GM12865 (cell line): Measurements from ENCODE around the gene RYR3.

Source experiments
- DNase-seq: peaks from one replicate; pipeline ENCODE4 v3.0.0; 2010; ENCODE audit warnings: low read depth
- H3K4me3 ChIP-seq: 2 replicates; pipeline ENCODE4 v1.5.1; 2011; ENCODE audit warnings: mild to moderate bottlenecking, low read depth, low read length, control low read depth
- CTCF ChIP-seq: IDR thresholded peaks from 2 replicates; pipeline ENCODE4 v1.5.1; 2011; ENCODE audit warnings: low read length, control low read depth, low read depth, inconsistent platforms; ENCODE audit not compliant: insufficient read depth; ENCODE audit errors: missing control alignments

RYR3 gene

GRCh38 chr15:33864360-33865075 is 553.8 kb downstream of the RYR3 start:
- TF ChIP-seq CTCF: no peak
- H3K4me3 ChIP-seq: no peak overlapping the region
- no peak for DNase-seq

GRCh38 chr15:33865416-33865815 is 554.6 kb downstream of the RYR3 start:
- TF ChIP-seq CTCF: no peak
- DNase-seq: no peak
- H3K4me3 ChIP-seq: no peak overlapping the region

GRCh38 chr15:33866101-33866737 is 555.5 kb downstream of the RYR3 start:
- H3K4me3 ChIP-seq: no peak overlapping the region
- DNase-seq: no peak
- TF ChIP-seq CTCF: no peak

- no peak overlapping the region for H3K4me3 ChIP-seq
- no peak for DNase-seq
- TF ChIP-seq CTCF: no peak
Measured at GRCh38 chr15:33871980-33872379, 561.2 kb downstream of the RYR3 start.

GRCh38 chr15:33872416-33873106 is 561.8 kb downstream of the RYR3 start:
- H3K4me3 ChIP-seq: no peak overlapping the region
- no peak for TF ChIP-seq CTCF
- DNase-seq: no peak

- no peak overlapping the region for H3K4me3 ChIP-seq
- DNase-seq: no peak
- no peak for TF ChIP-seq CTCF
Measured at GRCh38 chr15:33874156-33874555, 563.4 kb downstream of the RYR3 start.

GRCh38 chr15:33882921-33883320 is 572.2 kb downstream of the RYR3 start:
- no peak for TF ChIP-seq CTCF
- DNase-seq: no peak

More at GRCh38 chr15:33882921-33883320, 572.2 kb downstream of the RYR3 start:
- no peak overlapping the region for H3K4me3 ChIP-seq
